ENCODE measurements around the gene SLC51B. TPM values are rescaled to one million over a fixed set of nuclear protein-coding genes. Genes with fewer than 3 reads are reported as not detected.

The SLC51B gene
- polyA plus RNA-seq, 1 donor from 2014 or later, result not detected

GRCh38 chr15:65083262-65083701 lies 38.1 kb downstream of the SLC51B start:
- H4K20me1 ChIP-seq (ENCODE audit: insufficient read depth), result no peaks in the 10 kb centered on the region
- H3K4me3 ChIP-seq (ENCODE audit: low read length), result no peak overlapping the region
- H3K27ac ChIP-seq (ENCODE audit: low read length), result no peak overlapping the region
- TF ChIP-seq POLR2AphosphoS5 (IDR thresholded peaks at IDR 0.05) (no peak), TAF1 (IDR thresholded peaks at IDR 0.05; ENCODE audit: low read depth) (no peak), SMC3 (conservative IDR thresholded peaks at IDR 0.05; ENCODE audit: poor library complexity) (peak; percentile 58), EP300 (conservative IDR thresholded peaks at IDR 0.05; ENCODE audit: poor library complexity, severe bottlenecking) (no peak), CTCF (IDR thresholded peaks at IDR 0.05; ENCODE audit: poor library complexity, severe bottlenecking) (peak; percentile 60), RAD21 (conservative IDR thresholded peaks at IDR 0.05) (peak; percentile 60), EZH2 (IDR thresholded peaks at IDR 0.05; ENCODE audit: borderline replicate concordance, insufficient read depth, low read length, poor library complexity, severe bottlenecking) (no peak), MXI1 (conservative IDR thresholded peaks at IDR 0.05; ENCODE audit: poor library complexity, severe bottlenecking) (no peak)
- TF ChIP-seq, protein P1, sequence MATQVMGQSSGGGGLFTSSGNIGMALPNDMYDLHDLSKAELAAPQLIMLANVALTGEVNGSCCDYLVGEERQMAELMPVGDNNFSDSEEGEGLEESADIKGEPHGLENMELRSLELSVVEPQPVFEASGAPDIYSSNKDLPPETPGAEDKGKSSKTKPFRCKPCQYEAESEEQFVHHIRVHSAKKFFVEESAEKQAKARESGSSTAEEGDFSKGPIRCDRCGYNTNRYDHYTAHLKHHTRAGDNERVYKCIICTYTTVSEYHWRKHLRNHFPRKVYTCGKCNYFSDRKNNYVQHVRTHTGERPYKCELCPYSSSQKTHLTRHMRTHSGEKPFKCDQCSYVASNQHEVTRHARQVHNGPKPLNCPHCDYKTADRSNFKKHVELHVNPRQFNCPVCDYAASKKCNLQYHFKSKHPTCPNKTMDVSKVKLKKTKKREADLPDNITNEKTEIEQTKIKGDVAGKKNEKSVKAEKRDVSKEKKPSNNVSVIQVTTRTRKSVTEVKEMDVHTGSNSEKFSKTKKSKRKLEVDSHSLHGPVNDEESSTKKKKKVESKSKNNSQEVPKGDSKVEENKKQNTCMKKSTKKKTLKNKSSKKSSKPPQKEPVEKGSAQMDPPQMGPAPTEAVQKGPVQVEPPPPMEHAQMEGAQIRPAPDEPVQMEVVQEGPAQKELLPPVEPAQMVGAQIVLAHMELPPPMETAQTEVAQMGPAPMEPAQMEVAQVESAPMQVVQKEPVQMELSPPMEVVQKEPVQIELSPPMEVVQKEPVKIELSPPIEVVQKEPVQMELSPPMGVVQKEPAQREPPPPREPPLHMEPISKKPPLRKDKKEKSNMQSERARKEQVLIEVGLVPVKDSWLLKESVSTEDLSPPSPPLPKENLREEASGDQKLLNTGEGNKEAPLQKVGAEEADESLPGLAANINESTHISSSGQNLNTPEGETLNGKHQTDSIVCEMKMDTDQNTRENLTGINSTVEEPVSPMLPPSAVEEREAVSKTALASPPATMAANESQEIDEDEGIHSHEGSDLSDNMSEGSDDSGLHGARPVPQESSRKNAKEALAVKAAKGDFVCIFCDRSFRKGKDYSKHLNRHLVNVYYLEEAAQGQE (IDR thresholded peaks at IDR 0.05; ENCODE audit: borderline replicate concordance), result peak; percentile 72
- H3K9me2 ChIP-seq (ENCODE audit: insufficient read depth, low read length), result no peaks in the 10 kb centered on the region
- H3K4me2 ChIP-seq (ENCODE audit: low read length), result no peak overlapping the region
- H2AFZ ChIP-seq (ENCODE audit: low read depth, low read length), result no peak overlapping the region
- no peaks in the 10 kb centered on the region for H3K79me2 ChIP-seq (replicated peaks; ENCODE audit: insufficient read depth, low read length)
- no peaks in the 10 kb centered on the region for H3F3A ChIP-seq (ENCODE audit: insufficient read depth, low read length, poor library complexity, severe bottlenecking)
- no peaks in the 10 kb centered on the region for H3K36me3 ChIP-seq (ENCODE audit: insufficient read depth, low read length)
- no peaks in the 10 kb centered on the region for H3K9me3 ChIP-seq (ENCODE audit: low read length)
- no peak overlapping the region for H3K9ac ChIP-seq (ENCODE audit: low read length)
- H3K27me3 ChIP-seq (ENCODE audit: insufficient read depth, low read depth, low read length), result peaks cover 14% of the 10 kb centered on the region

- no peak overlapping the region for H3K9ac ChIP-seq (ENCODE audit: low read length)
Observed at GRCh38 chr15:65084500-65085206, 39.5 kb downstream of the SLC51B start.

More at GRCh38 chr15:65084500-65085206, 39.5 kb downstream of the SLC51B start:
- Histone ChIP-seq H3K27ac (ENCODE audit: low read length) (no peak overlapping the region), H2AFZ (ENCODE audit: low read depth, low read length) (no peak overlapping the region), H3F3A (ENCODE audit: insufficient read depth, low read length, poor library complexity, severe bottlenecking) (no peaks in the 10 kb centered on the region), H3K79me2 (replicated peaks; ENCODE audit: insufficient read depth, low read length) (no peaks in the 10 kb centered on the region), H3K9me3 (ENCODE audit: low read length) (no peaks in the 10 kb centered on the region), H3K36me3 (ENCODE audit: insufficient read depth, low read length) (no peaks in the 10 kb centered on the region), H3K27me3 (ENCODE audit: insufficient read depth, low read depth, low read length) (peaks cover 11% of the 10 kb centered on the region), H3K4me3 (ENCODE audit: low read length) (no peak overlapping the region), H4K20me1 (ENCODE audit: insufficient read depth) (no peaks in the 10 kb centered on the region), H3K4me2 (ENCODE audit: low read length) (no peak overlapping the region), H3K9me2 (ENCODE audit: insufficient read depth, low read length) (no peaks in the 10 kb centered on the region)
- TF ChIP-seq MXI1 (conservative IDR thresholded peaks at IDR 0.05; ENCODE audit: poor library complexity, severe bottlenecking), result no peak
- TF ChIP-seq, protein P1 (IDR thresholded peaks at IDR 0.05; ENCODE audit: borderline replicate concordance), result no peak
- TF ChIP-seq SMC3 (conservative IDR thresholded peaks at IDR 0.05; ENCODE audit: poor library complexity), result no peak
- TF ChIP-seq CTCF (IDR thresholded peaks at IDR 0.05; ENCODE audit: poor library complexity, severe bottlenecking), result no peak
- TF ChIP-seq RAD21 (conservative IDR thresholded peaks at IDR 0.05), result no peak
- TF ChIP-seq EP300 (conservative IDR thresholded peaks at IDR 0.05; ENCODE audit: poor library complexity, severe bottlenecking), result no peak
- no peak for TF ChIP-seq POLR2AphosphoS5 (IDR thresholded peaks at IDR 0.05)
- no peak for TF ChIP-seq EZH2 (IDR thresholded peaks at IDR 0.05; ENCODE audit: borderline replicate concordance, insufficient read depth, low read length, poor library complexity, severe bottlenecking)
- no peak for TF ChIP-seq TAF1 (IDR thresholded peaks at IDR 0.05; ENCODE audit: low read depth)

Measured in neural cell (in vitro differentiated cells).